ENCODE results near the gene SPCS3. TPM values are rescaled to one million over a fixed set of nuclear protein-coding genes. Genes with fewer than 3 reads are reported as not detected.
"Not testable (repeated sequence)": the region's sequence is repeated elsewhere in the genome, so short reads cannot be mapped to it uniquely, and the experiment has no call there.

Gene SPCS3
- total RNA-seq, 2 experiments from 2014 or later: 154 to 169 TPM

DNA sequence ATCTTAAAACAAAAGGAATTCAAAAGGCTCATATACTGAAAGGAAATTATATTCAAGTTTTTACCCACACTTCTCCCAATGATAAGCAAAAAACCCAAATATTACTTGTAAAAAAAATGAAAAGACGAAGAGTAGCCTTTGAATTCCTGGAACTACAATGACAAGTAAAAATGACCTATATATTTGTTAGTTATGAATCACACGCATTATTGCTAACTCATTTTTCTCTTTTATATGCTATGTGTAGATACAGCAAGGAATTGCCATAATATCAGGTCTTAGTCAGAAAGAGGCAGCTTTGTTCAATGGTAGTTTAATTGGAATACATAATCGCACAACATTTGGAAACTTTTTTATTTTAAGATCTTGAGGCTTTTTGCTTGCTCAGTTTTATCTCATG is 28.0 kb upstream of the SPCS3 start:
- no peak overlapping the region for H3K4me3 Mint-ChIP-seq
- H3K36me3 Mint-ChIP-seq: no peaks in the 10 kb centered on the region
- no peak overlapping the region for H3K27ac Mint-ChIP-seq
- no peaks in the 10 kb centered on the region for H3K27me3 Mint-ChIP-seq
- H3K4me1 Mint-ChIP-seq: no peaks in the 10 kb centered on the region
- ATAC-seq: no peak
- CTCF ChIA-PET: no interaction called here
- no peaks in the 10 kb centered on the region for H3K9me3 Mint-ChIP-seq (ENCODE audit: low read depth)
- DNase-seq: no peak

DNA sequence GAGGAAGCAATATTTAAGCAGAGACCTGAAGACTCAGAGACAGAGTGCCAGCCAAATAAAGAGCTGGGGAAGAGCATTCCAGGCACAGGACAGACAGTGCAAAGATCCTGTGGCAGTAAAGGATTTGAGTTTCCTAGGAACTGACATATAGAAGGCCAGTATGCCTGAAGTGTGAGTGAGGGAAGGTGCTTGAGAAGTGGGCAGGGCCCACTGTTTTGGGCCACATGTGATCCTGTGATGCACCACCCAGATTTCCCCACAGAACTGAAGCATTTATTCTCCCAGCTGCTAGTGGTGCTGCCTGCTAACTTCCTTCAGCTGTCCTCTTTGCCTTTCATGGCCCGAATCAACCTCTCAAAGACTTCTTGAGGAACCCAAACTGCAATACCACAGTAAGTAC is 26.8 kb upstream of the SPCS3 start:
- Mint-ChIP-seq H3K4me1 (no peaks in the 10 kb centered on the region), H3K27me3 (no peaks in the 10 kb centered on the region), H3K27ac (no peak overlapping the region), H3K9me3 (ENCODE audit: low read depth) (no peaks in the 10 kb centered on the region), H3K4me3 (no peak overlapping the region), H3K36me3 (no peaks in the 10 kb centered on the region)
- ATAC-seq (no peak), DNase-seq (no peak)
- CTCF ChIA-PET: no interaction called here

DNA sequence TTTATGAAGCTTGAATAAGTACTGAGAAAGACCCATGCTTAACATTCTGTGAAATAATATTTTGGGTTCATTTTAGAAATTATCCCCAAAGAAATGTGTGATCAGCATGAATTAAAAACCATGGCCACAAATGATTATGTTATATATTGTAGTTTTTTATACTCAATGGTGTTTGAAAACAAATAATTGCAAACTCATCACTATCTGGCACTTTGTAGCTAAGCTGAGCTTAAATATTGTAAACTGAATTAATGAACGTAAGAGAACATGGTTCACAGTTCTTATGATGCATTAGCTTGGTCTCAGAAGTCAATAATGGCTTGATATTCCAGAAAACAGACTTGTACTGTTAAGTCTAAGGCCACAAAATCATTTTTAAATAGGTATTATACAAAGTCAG is 26.1 kb upstream of the SPCS3 start:
- H3K4me1 Mint-ChIP-seq: no peaks in the 10 kb centered on the region
- no peaks in the 10 kb centered on the region for H3K27me3 Mint-ChIP-seq
- no peak for DNase-seq
- no peaks in the 10 kb centered on the region for H3K36me3 Mint-ChIP-seq
- no peak for ATAC-seq
- no peak overlapping the region for H3K27ac Mint-ChIP-seq
- CTCF ChIA-PET: no interaction called here
- no peak overlapping the region for H3K4me3 Mint-ChIP-seq
- H3K9me3 Mint-ChIP-seq (ENCODE audit: low read depth): no peaks in the 10 kb centered on the region

DNA sequence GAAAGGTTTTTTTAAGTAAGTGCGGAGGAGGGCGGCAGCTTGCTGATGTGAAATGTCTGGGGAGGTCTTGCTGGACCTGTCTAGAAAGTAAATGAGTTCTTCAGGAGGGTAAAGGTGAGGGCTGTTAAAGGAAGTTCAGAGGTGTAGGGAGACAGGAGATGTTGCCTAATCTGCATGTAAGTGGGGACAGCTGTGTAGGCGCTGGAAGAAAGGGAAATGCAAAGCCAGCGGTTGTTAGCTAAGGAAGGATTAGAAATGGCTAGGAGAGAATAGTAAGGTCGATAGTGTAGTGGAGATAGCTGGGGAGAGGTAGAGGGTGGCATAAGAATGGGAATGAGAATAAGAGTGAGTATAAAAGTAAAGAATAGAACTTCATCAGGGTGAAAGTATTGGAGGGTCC is 23.9 kb upstream of the SPCS3 start:
- H3K27ac Mint-ChIP-seq; H3K27me3 Mint-ChIP-seq; H3K36me3 Mint-ChIP-seq; H3K9me3 Mint-ChIP-seq (ENCODE audit: low read depth); DNase-seq; CTCF ChIA-PET; H3K4me1 Mint-ChIP-seq; ATAC-seq; H3K4me3 Mint-ChIP-seq: not testable (repeated sequence)

DNA sequence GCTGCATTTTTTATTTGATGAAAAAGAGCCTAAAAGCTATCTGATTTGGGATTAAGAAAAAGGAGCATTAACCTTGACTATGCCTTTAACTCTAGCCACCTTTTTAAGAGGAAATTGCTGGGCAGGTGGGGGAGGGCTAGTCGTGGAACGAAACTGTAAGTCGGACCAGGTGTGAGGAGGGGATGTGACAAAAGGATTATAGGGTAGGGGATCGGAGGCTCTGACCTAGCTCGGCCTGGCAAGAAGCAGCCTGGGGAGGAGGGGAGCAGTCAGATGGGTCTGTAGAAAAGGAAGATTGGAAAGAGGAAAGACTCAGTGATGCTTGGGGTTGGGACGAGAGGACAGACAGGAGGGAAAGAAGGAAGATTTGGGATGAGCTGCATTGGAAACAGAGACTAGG is 21.1 kb upstream of the SPCS3 start:
- no peaks in the 10 kb centered on the region for H3K4me1 Mint-ChIP-seq
- H3K4me3 Mint-ChIP-seq: no peak overlapping the region
- no peaks in the 10 kb centered on the region for H3K9me3 Mint-ChIP-seq (ENCODE audit: low read depth)
- H3K36me3 Mint-ChIP-seq: no peaks in the 10 kb centered on the region
- ATAC-seq (no peak), DNase-seq (no peak)
- CTCF ChIA-PET: no interaction called here
- H3K27me3 Mint-ChIP-seq: peaks cover 7% of the 10 kb centered on the region
- no peak overlapping the region for H3K27ac Mint-ChIP-seq

DNA sequence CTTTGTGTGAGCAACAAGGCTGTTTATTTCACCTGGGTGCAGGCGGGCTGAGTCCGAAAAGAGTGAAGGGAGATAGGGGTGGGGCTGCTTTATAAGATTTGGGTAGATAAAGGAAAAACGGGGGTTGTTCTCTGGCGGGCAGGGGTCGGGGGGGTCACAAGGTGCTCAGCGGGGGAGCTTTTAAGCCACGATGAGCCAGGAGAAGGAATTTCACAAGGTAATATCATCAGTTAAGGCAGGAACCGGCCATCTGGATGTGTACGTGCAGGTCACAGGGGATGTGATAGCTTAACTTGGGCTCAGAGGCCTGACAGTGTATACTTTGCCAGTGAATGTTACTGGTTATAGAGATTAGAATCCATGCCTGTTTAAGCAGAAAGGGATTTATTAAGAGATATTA is 19.7 kb upstream of the SPCS3 start:
- H3K4me1 Mint-ChIP-seq: no peaks in the 10 kb centered on the region
- ATAC-seq (no peak), DNase-seq (no peak)
- no peak overlapping the region for H3K4me3 Mint-ChIP-seq
- CTCF ChIA-PET: no interaction called here
- H3K36me3 Mint-ChIP-seq: no peaks in the 10 kb centered on the region
- H3K27ac Mint-ChIP-seq: no peak overlapping the region
- no peaks in the 10 kb centered on the region for H3K9me3 Mint-ChIP-seq (ENCODE audit: low read depth)
- H3K27me3 Mint-ChIP-seq: peaks cover 12% of the 10 kb centered on the region

DNA sequence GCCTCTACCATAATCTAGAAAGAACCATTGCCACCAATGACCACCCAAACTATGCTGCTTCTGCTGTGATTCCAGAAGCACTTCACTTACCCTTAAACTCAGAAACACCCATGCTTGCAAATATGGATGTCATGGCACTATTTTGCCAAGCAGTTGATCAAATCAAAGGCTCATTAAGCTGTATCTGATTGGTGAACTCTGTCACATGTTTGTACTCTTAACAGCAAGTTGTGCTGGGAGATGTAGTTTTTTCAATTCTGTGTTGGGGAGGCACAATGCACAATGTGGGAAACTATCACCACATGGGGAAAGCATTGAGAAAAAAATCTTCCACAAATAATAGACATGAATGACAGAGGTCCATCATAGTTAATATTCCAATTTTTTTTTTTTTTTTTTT is 19.2 kb upstream of the SPCS3 start:
- DNase-seq: no peak
- no peak for ATAC-seq
- no peak overlapping the region for H3K4me3 Mint-ChIP-seq
- no peak overlapping the region for H3K27ac Mint-ChIP-seq
- no peaks in the 10 kb centered on the region for H3K4me1 Mint-ChIP-seq
- CTCF ChIA-PET: no interaction called here
- H3K36me3 Mint-ChIP-seq: no peaks in the 10 kb centered on the region
- peaks cover 15% of the 10 kb centered on the region for H3K27me3 Mint-ChIP-seq
- no peaks in the 10 kb centered on the region for H3K9me3 Mint-ChIP-seq (ENCODE audit: low read depth)

DNA sequence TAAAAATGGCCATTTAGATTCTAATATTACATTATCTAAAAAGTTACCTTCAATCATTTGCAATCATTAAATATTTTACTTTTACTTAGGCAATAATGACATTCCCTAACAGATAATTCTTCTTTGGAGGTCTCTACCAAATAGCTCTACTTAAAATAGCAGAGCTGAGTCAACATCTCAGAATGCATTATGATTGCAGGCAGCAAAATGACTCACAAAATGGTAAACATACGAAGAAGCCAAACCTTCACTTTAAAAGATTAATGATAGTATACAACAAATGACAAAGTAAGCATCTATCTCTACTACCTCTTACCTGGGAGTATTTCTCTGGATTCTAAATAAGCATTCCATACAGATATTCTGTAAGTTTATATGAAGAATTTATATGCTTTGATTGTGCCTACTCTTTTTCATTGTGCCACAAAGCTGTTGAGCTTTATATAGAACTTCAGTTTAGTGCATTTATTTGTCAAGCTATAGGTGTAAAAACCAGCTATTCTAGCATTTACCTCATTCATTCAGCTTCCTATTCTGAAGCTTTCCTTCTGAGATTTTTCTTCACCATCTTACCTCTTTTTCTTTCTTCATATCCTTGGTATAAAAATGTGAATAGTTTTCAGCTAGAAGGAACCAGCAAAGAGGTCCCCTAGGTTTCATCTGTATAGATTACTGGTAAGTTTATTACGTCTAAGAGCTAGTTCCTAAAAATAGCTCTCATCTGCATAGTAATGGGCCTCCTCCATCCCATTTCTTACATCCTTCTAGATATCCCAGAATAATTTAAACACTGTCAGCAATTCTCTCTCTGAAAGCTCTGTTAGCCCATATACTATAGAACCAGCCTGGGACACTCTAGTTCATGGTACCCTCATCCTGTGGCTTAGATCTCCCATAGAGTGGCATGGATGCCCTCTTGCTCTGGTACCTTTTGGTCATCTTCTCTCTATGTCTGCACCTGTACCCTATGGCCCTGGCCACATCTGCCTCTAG is 17.2 kb upstream of the SPCS3 start:
- CTCF ChIA-PET: interaction anchor here (1.2 kb wide), 1 partner anchor 23 kb away, joined by 3 read pairs; no protein-coding TSS in a partner anchor
- H3K4me3 Mint-ChIP-seq: no peak overlapping the region
- no peaks in the 10 kb centered on the region for H3K36me3 Mint-ChIP-seq
- no peak for ATAC-seq
- no peak overlapping the region for H3K27ac Mint-ChIP-seq
- no peaks in the 10 kb centered on the region for H3K9me3 Mint-ChIP-seq (ENCODE audit: low read depth)
- H3K27me3 Mint-ChIP-seq: peaks cover 18% of the 10 kb centered on the region
- H3K4me1 Mint-ChIP-seq: no peaks in the 10 kb centered on the region
- DNase-seq: no peak

DNA sequence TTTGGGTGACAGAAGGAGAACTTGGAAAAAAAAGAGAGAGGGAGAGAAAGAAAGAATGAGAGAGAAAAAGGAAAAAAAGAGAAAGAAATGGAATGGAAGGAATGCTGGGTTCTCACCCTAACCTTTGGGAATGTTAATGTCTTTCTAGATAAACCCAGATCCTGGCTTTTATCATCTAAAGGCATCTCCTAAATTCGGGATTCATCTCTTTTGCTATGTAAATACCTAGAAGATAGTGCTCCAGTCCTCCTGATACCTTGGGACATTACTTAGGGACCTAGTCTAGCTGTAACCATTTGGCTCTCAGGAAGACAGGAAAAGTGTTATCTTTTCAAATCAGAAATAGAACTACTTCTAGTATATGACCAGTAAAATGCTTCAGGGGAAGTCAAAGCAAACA is 15.8 kb upstream of the SPCS3 start:
- DNase-seq (no peak), ATAC-seq (no peak)
- CTCF ChIA-PET: no interaction called here
- Mint-ChIP-seq H3K4me3 (no peak overlapping the region), H3K36me3 (no peaks in the 10 kb centered on the region), H3K4me1 (no peaks in the 10 kb centered on the region), H3K27ac (no peak overlapping the region), H3K27me3 (peaks cover 18% of the 10 kb centered on the region), H3K9me3 (ENCODE audit: low read depth) (no peaks in the 10 kb centered on the region)

DNA sequence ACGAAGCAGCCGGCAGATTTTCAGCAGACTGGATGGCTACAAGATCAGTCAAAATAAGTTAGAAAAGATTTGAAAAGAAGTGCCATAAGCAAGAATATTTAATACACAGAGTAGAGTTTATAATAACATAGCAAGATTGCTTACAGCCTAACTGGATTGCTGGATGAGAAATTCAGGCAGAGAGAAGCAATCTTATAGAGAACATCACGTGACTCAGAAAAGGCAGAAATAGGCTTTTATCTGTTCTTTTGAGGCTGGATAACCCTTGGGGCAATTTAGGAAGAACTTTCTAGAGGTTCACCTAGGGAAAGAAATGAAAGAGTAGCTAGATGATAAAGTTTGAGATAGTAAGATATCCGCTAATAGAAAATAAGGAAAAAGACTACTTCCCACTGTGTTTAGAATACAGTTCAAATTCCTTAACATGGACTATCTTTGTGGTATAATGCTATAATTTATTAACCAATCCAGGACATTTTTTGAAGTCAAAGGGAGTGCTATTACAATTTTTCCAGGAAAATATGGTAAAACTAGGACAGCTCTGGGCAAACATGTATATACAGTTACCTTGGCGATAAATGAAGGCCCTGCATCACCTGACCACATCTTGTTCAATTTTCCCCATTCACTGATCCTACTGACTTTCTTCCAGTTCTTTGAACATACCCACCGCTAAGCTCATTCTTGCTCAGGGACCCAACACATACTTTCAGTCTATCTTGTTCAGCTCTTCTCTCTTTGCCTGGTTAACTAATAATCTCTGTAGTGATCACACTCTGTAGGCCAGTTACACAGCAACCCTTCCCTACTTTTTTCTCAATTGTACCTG is 12.7 kb upstream of the SPCS3 start:
- no peak for DNase-seq
- Mint-ChIP-seq H3K27ac (no peak overlapping the region), H3K27me3 (peaks cover 24% of the 10 kb centered on the region), H3K36me3 (no peaks in the 10 kb centered on the region), H3K4me1 (no peaks in the 10 kb centered on the region), H3K9me3 (ENCODE audit: low read depth) (no peaks in the 10 kb centered on the region), H3K4me3 (no peak overlapping the region)
- ATAC-seq: no peak
- CTCF ChIA-PET: no interaction called here

DNA sequence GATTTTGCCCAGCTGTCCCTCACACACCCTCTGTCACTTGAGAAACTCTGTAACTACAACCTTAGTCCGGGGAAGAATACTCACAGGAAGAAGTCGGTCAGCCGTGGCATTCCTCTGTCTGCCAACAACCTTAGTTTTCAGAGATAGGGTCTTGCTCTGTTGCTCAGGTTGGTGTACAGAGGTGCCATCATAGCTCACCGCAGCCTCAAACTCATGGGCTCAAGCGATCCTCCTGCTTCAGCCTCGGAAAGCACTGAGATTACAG is 12.2 kb upstream of the SPCS3 start:
- ATAC-seq (no peak), DNase-seq (no peak)
- peaks cover 24% of the 10 kb centered on the region for H3K27me3 Mint-ChIP-seq
- no peak overlapping the region for H3K4me3 Mint-ChIP-seq
- H3K4me1 Mint-ChIP-seq: no peaks in the 10 kb centered on the region
- no peak overlapping the region for H3K27ac Mint-ChIP-seq
- no peaks in the 10 kb centered on the region for H3K36me3 Mint-ChIP-seq
- no peaks in the 10 kb centered on the region for H3K9me3 Mint-ChIP-seq (ENCODE audit: low read depth)
- CTCF ChIA-PET: no interaction called here

DNA sequence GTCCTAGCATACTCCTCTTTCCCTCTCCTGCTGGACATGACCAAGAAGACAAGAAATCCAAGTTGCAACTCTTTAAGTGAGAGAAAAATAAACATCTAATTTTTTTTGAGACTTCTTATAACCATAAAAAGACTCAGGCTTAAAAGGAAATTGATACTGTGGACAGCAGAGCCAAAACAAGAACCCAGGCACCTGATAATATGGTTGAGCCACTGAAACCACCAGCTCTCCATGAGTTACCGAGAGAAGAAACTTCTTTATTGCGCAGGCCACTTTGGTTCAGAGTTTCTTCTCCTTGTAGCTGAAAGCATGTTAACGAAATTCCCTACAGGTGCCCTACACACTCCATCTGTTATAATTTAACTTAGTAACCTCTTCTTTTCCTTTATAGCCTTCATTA is 11.3 kb upstream of the SPCS3 start:
- ATAC-seq (no peak), DNase-seq (no peak)
- Mint-ChIP-seq H3K4me3 (no peak overlapping the region), H3K4me1 (no peaks in the 10 kb centered on the region), H3K36me3 (no peaks in the 10 kb centered on the region), H3K9me3 (ENCODE audit: low read depth) (no peaks in the 10 kb centered on the region), H3K27me3 (peaks cover 18% of the 10 kb centered on the region), H3K27ac (no peak overlapping the region)
- CTCF ChIA-PET: no interaction called here

DNA sequence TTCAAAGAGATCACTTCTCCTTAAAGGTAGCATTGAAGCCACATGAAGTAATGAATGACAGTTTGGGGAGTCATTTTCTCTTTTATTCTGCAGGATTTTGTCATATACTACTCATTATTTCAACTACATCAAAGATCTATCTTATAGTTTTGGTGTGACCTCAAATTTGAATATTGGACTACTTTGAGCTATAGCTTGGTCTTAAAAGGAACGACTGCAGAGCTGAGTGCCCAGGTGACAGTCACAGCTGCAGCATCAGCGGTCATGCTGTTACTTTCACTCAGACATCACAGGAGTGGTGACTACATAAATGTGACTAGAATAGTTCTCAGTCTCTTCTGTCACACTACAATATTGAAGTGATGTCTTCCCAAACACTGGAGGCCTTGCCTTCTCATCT is 10.7 kb upstream of the SPCS3 start:
- DNase-seq (no peak), ATAC-seq (no peak)
- Mint-ChIP-seq H3K27me3 (peaks cover 16% of the 10 kb centered on the region), H3K36me3 (no peaks in the 10 kb centered on the region), H3K4me1 (no peaks in the 10 kb centered on the region), H3K9me3 (ENCODE audit: low read depth) (no peaks in the 10 kb centered on the region), H3K27ac (no peak overlapping the region), H3K4me3 (no peak overlapping the region)
- CTCF ChIA-PET: no interaction called here

DNA sequence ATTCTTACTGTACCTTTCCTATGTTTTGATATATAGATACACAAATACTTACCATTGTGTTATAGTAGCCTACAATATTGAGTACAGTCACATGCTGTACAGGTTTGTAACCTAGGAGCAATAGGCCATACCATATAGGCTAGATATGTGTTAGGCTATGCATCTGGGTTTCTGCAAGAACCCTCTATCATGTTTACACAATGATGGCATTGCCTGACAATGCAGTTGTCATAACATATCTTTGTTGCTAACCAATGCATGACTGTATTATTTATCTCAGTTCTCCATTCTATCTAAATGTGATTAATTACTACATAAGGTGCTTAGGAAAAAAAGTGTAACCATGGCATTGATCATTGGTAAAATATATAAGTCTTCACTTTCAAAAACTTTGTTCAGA is 10.0 kb upstream of the SPCS3 start:
- H3K9me3 Mint-ChIP-seq (ENCODE audit: low read depth): no peaks in the 10 kb centered on the region
- ATAC-seq (no peak), DNase-seq (no peak)
- CTCF ChIA-PET: no interaction called here
- no peak overlapping the region for H3K4me3 Mint-ChIP-seq
- H3K36me3 Mint-ChIP-seq: no peaks in the 10 kb centered on the region
- peaks cover 12% of the 10 kb centered on the region for H3K27me3 Mint-ChIP-seq
- no peaks in the 10 kb centered on the region for H3K4me1 Mint-ChIP-seq
- no peak overlapping the region for H3K27ac Mint-ChIP-seq
